CD4-positive, alpha-beta T cell treated with Interleukin-10 for 1 hour (primary cell): ENCODE results near the gene PLK1.

Experiments used
- DNase-seq: peaks from one replicate; pipeline ENCODE4 v3.0.0-alpha.2; 2020

Gene PLK1

DNA sequence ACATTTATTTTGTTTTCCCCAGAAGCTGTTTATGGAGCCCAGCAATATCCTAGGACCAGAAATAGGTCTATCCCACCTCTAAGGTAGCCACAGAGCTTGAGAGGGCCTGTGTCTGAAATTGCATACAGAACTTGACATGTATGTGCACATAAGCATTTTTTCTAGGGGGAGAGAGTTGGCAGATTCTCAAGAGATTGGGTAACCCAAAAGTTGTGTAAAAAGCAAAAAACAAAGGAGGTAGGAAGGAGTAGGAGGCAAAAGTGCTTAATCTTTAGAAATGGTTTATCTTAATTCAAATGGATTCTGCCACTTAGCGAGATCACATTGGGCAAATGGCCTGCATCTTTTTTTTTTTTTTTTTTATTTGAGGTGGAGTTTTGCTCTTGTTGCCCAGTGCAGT lies 3.5 kb downstream of the PLK1 start:
- DNase-seq: no peak

DNA sequence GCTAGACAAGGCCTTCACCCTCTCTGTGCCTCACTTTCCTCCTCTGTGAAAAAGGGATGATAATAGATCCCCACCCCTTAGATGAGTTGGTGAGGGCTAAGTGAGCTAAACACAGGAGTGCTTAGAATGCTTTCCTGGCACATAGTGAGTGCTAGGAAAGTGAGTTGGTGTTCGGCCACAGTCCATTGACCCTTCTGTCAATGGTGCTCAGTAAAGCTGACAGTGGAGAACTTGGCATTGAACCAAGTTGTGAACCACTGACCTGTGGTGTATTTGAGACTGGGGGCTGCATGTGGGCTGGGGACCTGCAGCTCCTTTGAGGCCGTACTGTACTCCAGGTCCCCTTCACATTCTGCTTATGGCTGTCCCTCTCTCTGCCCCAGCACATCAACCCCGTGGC lies 4.8 kb downstream of the PLK1 start:
- no peak for DNase-seq

DNA sequence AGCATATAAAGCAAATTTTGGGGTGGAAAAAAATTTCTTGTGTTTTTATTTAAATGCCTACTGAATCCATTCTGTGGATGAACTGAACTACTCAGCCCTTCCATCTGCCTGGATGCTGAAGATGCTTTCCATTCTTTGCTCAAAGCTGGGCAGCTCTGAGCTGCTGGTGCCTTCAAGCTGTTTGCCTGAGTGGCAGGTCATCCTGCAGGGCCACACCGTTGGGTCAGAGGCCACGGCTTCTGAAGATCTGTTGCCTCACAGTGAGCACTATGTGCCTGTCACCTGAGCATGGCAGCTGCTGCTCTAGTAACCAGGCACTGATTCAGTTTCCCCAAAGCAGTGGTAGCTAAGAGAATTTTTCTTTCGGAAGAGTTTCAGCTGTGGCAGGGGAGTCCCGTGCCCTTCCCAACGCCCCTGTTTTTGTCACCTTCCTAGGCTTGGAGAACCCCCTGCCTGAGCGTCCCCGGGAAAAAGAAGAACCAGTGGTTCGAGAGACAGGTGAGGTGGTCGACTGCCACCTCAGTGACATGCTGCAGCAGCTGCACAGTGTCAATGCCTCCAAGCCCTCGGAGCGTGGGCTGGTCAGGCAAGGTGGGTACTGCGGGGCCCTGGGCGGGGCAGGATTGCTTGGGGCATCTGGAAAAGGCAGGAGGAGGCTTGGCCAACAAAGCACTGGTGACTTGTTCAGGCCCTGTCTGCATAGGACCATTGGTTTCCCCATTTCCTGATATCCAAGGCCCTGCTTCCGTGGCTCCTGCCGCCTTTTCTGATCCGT lies 8.5 kb downstream of the PLK1 start:
- DNase-seq: no peak

DNA sequence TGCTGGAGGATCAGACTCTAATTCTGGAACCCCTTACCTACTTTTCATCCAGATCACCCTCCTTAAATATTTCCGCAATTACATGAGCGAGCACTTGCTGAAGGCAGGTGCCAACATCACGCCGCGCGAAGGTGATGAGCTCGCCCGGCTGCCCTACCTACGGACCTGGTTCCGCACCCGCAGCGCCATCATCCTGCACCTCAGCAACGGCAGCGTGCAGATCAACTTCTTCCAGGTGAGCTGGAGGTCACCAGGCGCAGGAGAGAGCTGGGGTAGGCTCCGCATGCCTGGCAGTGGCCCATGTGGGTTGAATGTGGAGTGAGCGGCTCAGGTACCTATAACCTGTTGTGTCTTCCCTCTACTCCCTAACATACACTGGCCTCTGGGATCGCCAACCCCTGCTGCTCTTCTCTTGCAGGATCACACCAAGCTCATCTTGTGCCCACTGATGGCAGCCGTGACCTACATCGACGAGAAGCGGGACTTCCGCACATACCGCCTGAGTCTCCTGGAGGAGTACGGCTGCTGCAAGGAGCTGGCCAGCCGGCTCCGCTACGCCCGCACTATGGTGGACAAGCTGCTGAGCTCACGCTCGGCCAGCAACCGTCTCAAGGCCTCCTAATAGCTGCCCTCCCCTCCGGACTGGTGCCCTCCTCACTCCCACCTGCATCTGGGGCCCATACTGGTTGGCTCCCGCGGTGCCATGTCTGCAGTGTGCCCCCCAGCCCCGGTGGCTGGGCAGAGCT lies 10.9 kb downstream of the PLK1 start:
- DNase-seq: no peak

DNA sequence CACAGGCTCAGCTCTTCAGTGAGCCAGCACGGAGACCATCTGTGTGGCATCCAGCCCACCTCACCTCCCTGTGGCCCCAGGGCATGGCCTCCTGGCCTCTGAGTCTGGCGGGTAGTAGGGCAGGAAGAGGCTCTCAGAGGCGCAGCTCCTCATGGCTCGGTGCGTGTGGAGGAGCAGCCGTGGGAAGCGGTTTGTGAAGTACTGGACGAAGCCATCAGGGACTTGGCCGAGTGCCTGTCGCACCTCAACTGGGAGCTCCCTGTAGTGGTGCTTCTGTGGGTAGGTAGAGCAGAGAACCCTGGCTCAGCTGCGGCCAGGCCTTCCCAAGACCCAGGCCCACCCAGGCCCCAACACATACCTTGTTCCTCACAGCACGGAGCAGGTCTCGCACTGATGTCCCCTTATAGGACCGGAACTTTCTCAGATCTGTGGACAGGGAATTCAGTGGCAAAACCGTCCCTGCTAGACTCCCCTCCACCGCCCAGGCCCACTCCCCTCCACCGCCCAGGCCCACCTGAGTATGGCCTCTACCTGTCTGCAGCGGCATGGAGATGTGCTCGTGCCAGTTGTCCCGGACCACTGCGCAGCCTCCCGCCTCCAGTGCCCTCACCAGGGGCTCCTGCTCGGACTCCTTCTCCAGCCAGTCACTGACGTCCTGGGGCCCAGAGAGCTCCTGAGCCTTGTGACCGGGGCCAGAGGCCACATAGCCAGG lies 12.2 kb downstream of the PLK1 start:
- no peak for DNase-seq

DNA sequence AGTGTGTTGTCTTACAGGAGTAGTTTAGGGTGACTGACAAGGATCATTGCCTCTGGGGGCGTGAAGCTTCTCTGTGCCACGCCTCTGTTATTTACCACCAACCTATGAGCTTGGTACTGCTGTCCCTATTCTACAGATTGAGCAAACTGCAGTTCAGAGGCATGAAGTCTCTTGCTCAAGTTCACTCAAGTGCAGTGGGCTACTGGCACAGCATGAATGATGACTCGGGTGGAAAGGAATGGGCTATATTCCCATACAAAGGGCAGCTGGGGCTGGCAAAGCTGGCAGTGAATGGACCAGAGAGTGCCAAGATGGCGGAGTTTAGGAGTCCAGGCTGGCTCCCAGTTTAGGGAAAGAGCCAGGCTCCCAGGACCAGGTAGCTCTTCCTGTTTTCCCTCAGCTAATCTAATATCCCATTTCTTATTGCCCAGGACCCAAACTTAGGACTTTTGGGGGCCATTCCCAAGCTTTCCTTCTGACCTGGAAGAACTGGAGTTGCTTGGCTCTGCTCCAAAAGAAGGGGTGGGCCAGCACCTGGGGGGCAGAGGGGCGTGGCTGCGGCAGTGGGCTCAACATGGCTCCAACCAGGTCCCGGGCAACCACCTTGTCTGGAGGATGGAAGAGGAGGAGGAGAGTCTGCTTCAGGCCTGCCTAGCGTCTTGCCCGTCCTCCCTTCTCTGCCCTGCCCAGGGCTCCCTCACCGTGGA lies 12.9 kb downstream of the PLK1 start:
- DNase-seq: no peak

DNA sequence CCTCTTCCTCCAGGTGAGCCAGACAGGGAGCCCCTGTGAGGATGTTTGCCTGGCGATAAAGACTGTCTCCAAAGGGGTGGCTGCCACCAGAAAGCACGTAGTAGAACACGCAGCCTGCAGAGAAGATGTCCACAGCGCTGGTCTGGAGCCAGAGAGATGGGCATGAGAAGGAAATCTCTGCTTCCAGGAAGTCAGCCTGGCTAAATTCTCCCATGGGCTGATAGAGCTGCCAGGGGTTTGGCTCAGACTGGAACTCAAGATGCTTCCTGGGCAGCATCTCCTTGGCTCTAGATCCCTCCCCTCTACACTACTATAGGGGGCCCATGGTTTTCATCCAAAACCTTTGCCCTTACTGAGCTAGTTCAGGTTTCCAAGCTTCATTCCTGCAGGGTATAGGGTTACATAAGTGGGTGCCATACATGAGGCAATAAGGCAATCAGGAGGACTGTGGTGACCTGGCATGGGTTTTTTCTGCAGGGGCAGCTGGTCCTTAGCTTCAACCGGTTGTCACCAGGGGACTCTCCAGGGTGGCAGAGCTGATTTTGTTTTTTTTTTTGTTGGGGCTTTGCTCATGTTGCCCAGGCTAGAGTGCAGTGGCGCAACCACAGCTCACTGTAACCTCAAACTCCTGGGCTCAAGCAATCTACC lies 13.6 kb downstream of the PLK1 start:
- no peak for DNase-seq

DNA sequence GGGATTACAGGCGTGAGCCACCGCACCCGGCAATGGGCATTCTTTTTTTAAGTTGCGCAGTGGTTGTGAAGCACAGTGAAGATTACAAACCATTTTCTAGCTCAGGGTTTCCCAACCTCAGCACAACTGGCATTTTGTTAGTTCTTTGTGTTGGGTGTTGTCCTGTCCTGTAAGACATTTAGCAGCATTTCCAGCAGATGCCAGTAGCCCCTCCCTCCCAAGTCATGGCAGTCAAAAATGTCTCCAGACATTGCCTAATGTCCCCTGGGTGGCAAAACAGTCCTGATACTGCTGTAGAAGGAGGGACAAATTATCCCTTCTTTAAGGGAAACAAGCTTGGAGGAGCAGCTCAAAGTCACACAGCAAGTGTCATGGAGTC lies 15.6 kb downstream of the PLK1 start:
- no peak for DNase-seq

DNA sequence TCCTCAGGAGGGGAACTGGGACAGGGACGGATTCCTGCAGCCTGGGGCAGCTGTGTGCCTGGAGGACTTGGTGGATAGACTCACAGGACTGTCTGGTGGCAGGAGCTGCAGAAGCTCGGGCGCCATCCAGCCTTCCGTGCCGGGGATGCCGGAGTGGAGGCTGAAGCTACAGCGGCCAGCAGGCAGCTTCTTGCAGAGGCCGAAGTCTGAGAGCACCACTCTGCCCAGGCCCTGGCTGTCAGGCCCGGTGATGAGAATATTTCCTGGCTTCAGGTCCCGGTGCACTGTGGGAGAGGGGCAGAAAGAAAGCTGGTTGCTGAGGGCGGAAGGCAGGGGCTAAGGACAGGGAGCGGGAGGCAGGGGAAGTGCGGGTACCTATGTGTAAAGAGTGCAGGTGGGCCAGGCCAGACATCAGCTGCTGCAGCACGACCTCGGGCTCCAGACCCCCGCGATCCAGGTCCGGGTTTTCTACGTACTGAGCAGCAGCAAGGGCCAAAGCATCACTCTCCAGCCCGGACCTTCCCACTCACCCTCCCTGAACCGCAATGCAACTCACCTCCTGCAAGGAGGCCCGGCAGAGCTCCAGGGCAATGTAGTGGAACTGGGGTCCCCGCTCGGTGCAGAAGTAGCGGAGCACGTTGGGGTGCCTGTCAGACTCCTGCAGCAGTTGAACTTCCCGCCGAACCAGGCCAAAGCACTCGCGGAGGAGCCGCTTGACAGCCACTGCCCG lies 16.1 kb downstream of the PLK1 start:
- no peak for DNase-seq

DNA sequence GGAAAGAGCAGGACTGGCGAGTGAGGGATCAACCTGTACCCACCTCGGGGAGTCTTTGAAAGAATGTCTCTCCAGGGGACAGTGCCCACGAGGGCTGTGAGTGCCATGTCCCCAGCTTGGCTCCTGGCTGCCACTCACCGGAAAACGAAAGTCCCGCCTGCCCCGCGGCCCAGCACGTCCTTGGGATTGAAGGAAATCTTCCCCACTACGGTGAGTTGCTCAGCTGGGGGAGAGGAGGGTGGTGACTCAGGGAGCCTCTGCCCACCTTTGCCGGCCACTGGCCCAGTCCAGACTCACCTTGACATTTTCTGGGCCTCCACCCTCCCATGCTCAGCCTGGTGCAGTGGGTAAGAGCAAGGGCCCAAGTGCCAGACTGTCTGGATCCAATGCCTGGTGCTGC lies 17.1 kb downstream of the PLK1 start:
- DNase-seq: no peak

DNA sequence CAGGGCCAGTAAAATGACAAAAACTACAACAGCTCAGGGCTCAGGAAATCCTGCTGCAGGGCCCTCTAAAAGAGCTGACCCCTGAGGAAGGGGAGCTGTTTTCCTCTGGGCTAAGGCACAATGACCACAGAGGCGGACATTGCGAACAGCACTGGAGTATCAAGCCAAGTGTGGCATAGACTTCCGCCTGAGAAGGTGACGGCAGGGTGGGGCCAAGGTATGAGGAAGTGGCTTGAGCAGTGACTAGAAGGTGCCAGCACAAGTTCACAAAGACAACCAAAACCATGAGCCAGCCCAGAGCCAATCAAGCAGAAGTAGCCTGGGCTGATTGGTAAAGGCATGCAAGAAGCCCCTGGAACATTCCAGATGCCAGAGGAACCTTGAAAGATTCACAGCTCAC lies 20.4 kb downstream of the PLK1 start:
- DNase-seq: peak; percentile 29

DNA sequence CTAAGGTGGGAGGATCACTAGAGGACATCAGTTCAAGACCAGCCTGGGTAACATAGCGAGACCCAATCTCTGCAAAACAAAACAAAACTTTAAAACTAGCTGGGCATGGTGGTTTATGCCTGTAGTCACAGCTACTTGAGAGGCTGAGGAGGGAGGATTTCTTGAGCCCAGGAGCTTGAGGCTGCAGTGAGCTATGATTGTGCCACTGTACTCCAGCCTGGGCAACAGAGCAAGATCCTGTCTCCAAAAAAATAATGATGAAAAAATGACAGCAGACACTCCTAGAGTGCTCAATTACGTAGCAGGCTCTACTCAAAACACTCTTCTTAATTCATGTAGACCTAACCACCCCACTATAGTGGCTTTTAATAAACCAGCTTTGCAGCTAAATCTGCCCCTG lies 21.4 kb downstream of the PLK1 start:
- DNase-seq: no peak

DNA sequence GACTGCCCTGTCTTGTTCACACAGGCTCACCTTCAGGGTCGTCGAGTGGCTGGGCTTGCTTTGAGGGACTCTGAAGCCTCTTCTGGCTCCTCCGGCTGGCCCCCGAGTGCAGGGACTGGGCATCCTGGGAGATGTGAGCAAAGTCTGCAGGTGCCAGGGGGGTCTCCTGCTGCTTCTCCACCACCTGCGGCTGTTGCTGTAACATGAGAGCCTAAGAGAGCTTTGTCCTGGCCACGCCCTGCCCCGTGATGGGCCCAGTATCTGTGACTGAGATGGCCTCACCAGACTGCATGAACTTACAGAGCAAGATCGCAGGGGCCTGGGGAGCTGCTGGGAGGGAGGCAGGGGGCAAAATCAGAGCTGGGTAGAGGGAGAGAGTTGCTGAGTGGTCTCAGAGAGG lies 21.8 kb downstream of the PLK1 start:
- no peak for DNase-seq

DNA sequence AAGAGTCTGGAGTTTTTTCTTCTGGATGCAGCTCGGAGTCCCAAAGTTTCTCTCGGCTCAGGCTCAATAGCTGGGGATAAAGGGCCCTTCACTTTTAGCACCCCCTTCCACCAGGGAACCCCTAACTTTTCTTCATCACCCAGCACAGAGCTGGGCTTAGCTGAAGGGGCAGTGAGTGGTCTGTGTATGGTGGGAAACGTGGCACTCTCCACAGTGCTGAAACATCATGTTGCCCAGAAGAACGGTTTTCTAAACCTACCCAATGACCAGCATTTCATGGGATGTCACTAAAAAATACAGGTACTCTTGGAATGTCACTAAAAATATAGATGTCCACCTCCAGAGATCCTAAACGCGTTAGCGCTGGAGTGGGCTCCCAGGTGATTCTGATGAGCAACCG lies 22.4 kb downstream of the PLK1 start:
- DNase-seq: no peak

DNA sequence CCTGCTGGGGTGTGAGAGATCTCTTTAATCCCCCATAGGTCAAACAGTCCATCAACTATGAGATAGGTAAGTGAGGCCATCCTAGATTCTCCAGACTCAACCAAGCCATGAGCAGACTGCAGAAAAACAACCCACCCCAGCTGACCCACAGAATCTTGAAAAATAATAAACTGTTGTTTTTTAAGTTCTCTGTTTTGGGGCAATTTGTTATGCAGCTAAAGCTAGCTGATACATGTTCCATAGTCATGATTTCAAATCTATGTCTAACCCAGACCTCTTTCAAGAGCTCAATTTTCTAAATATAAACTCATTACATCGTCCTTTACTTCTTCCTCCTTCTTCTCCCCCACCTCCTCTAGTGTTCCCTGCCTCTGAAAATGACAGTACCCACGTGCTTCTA lies 24.3 kb downstream of the PLK1 start:
- DNase-seq: no peak

DNA sequence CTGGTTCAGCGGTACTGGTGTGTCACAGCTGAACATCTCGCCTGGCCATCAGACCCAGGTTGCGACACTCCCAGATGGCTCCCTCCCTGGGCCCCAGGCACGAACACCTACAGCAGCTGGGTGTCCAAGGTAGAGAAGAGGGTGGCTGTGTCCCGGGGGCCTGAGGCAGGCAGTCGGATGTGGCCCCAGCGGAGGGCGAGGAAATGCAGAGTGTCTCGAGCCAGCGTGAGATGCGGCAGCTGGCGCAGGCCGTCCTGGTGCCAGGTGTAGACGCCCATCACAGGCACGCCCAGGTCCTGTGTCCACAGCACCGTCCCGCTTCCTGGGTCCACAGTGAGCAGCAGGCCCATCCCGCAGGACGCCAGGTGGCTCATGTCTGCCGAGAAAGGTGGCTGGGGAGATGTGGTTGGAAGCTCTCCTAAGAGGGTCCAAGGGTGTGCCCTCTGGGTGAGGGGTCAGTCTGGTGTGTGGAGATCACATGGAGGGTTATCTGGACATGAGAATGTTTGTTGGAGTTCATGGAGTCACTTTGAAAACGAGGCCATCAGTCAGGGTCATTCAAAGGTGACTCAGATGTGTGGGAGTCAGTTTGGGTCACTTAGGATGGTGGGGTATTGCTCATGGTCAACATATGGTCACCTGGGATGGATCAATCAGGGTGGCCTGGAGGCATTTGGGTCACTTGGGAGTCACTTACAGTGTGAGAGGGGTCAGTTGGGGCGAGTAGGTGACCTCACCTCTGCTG lies 26.3 kb downstream of the PLK1 start:
- no peak for DNase-seq

DNA sequence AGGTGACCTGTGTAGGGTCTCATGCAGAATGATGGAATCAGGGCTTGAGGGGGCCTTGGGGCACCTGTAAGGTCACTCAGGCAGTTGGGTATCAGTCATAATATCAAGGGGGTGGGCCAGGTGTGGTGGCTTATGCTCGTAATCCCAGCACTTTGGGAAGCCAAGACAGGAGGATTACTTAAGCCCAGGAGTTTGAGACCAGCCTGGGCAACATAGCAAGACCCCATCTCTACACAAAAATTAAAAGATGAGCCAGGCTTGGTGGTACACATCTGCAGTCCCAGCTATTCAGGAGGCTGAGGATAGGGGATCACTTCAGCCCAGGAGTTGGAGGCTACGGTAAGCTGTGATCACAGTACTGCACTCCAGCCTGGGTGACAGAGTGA lies 26.8 kb downstream of the PLK1 start:
- no peak for DNase-seq

DNA sequence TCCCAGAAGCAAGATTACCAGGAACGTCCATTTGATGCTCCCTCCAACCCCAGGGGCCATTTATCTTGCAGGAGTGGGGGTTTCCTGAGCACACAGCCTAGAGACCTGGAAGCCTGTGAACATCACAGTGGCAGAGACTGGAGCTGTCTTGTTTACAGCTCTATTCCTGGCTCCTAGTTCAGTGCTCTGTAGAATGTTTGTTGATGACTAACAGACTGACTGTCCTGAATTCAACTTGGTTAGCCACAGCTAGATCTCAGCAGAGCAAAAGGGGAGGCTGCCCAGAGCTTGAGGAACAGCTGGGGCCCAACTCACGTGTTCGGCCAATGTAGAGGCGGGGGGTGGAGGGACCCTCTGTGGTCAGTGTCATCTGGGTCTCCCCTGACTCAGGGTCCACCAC lies 27.8 kb downstream of the PLK1 start:
- DNase-seq: no peak

DNA sequence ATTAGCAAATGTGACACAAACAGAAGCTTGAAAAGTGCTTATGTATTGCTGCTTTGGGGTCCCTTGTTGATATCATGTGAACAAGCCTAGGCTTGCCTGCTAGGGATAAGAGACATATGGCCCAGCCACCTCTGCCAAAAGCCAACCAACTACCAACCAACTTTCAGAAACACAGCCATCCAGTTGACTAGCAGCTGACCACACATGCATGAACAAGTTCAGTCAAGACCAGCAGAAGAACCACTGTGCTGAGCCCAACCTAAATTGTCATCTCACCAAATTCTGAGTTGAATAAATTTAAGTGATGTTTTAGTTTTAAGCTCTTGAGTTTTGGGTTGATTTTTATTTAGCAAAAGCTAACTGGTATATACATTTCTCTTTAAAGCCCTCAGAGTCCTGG lies 30.8 kb downstream of the PLK1 start:
- DNase-seq: no peak

DNA sequence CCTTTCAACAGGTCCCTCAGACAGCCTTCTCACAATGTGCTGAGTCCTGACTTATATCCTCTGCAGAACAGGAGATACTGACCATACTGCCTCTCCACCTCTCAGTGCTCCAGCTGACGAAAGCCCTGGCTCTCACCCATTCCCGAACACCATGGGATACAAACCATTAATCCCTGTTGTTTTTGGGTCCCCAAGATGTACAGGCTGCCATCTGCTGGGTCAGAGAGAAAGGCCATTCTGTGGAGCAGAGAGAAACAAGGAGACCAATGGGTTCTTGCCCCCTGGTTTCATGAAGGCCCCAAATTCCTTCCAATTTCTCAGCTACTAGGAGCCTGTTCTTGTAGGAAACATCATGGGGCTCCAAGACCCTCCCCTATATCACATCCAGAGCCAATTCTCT lies 31.3 kb downstream of the PLK1 start:
- DNase-seq: no peak

DNA sequence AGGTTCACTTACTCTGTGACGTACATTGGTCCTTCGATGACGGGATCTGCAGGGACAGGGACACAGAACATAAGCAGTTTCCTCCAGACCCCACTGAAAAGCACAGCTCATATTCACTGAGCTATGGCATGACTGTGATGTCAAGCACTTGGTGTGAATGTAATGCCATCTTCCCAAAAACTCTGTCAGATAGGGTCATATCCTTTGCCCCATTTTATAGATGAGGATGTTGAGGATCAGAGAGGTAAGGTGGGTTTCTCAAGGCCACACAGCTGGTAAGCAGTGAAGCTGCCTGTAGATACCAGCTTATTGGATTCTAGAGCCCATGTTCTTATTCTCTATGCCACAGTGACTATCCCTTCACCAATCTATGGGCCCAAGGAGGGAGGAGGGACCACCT lies 31.8 kb downstream of the PLK1 start:
- DNase-seq: no peak

DNA sequence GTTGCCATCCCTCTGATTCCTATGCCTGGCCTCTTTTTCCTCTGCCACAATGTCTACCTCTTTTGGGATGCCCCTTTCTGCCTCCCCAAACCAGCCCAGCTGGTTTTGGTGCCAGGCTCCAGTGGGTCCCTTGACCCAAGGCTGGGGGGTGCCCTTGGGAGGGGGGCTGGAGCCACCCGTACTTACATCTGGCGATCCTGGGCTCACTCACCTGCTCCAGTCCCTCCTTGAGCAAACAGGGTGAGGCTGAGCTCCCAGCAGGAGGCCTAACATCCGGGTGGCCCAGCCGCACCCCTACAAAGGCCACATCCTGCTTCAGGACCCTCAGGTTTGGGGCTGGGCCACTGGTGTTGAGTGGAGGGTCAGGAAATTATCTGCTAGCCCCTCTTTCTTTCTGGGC lies 33.1 kb downstream of the PLK1 start:
- DNase-seq: no peak
